Activated naive CD8-positive, alpha-beta T cell (primary cell): ENCODE data around the gene SKA3.

Experiments used
- H3K27ac Mint-ChIP-seq: one replicate; pipeline ENCODE4 v1.8.0; 2021; ENCODE audit warnings: mixed read lengths
- H3K27me3 Mint-ChIP-seq: one replicate; pipeline ENCODE4 v1.8.0; 2021; ENCODE audit warnings: mixed read lengths
- H3K36me3 Mint-ChIP-seq: one replicate; pipeline ENCODE4 v1.8.0; 2021; ENCODE audit warnings: mixed read lengths
- H3K4me1 Mint-ChIP-seq: one replicate; pipeline ENCODE4 v1.8.0; 2021; ENCODE audit warnings: low read depth, mixed read lengths
- H3K4me3 Mint-ChIP-seq: one replicate; pipeline ENCODE4 v1.8.0; 2021; ENCODE audit warnings: mild to moderate bottlenecking, mixed read lengths
- H3K9me3 Mint-ChIP-seq: one replicate; pipeline ENCODE4 v1.8.0; 2021; ENCODE audit warnings: low read depth, mixed read lengths

The SKA3 gene

GRCh38 chr13:21109168-21109567, 67.2 kb downstream of the SKA3 start:
- no peaks in the 10 kb centered on the region for H3K27me3 Mint-ChIP-seq
- no peaks in the 10 kb centered on the region for H3K36me3 Mint-ChIP-seq
- H3K9me3 Mint-ChIP-seq = no peaks in the 10 kb centered on the region
- no peak overlapping the region for H3K4me3 Mint-ChIP-seq
- H3K27ac Mint-ChIP-seq = no peak overlapping the region
- no peaks in the 10 kb centered on the region for H3K4me1 Mint-ChIP-seq

- Mint-ChIP-seq H3K4me1 (no peaks in the 10 kb centered on the region), H3K27ac (no peak overlapping the region), H3K36me3 (no peaks in the 10 kb centered on the region), H3K27me3 (no peaks in the 10 kb centered on the region), H3K4me3 (no peak overlapping the region), H3K9me3 (no peaks in the 10 kb centered on the region)
Observed at GRCh38 chr13:21106089-21106488, 70.3 kb downstream of the SKA3 start.

- no peak overlapping the region for H3K4me3 Mint-ChIP-seq
- no peaks in the 10 kb centered on the region for H3K36me3 Mint-ChIP-seq
- H3K9me3 Mint-ChIP-seq = no peaks in the 10 kb centered on the region
- no peaks in the 10 kb centered on the region for H3K27me3 Mint-ChIP-seq
- H3K4me1 Mint-ChIP-seq = no peaks in the 10 kb centered on the region
- H3K27ac Mint-ChIP-seq = no peak overlapping the region
Observed at GRCh38 chr13:21104199-21105019, 71.9 kb downstream of the SKA3 start.
